Activated CD8-positive, alpha-beta memory T cell treated with anti-CD3 and anti-CD28 coated beads, Interleukin-2, amount 50 U/mL, for 4 hours (primary cell): Measurements from ENCODE around the gene SPRED3.
A peak's percentile ranks its signal among the peaks of the same experiment; 100 is the strongest.
"Not testable (repeated sequence)": the region's sequence is repeated elsewhere in the genome, so short reads cannot be mapped to it uniquely, and the experiment has no call there.

Source experiments
- DNase-seq: peaks from one replicate; pipeline ENCODE4 v3.0.0-alpha.2; 2020

SPRED3 gene

GRCh38 chr19:38388349-38389100 is at the start of gene SPRED3:
SPRED3 (plus strand) TSS chr19:38388697; CDS start chr19:38390303, 1,606 bp downstream.
- no peak for DNase-seq

GRCh38 chr19:38339011-38339410 is 49.5 kb upstream of the SPRED3 start:
- DNase-seq = not testable (repeated sequence)

- DNase-seq = no peak
Observed at GRCh38 chr19:38340927-38341326, 47.6 kb upstream of the SPRED3 start.

GRCh38 chr19:38346837-38347236 is 41.7 kb upstream of the SPRED3 start:
- DNase-seq = no peak

- no peak for DNase-seq
Observed at GRCh38 chr19:38350883-38351282, 37.6 kb upstream of the SPRED3 start.

- DNase-seq = no peak
Observed at GRCh38 chr19:38351865-38352395, 36.6 kb upstream of the SPRED3 start.

- no peak for DNase-seq
Observed at GRCh38 chr19:38352611-38353010, 35.9 kb upstream of the SPRED3 start.

GRCh38 chr19:38355728-38356725 is 32.5 kb upstream of the SPRED3 start:
- DNase-seq = no peak

GRCh38 chr19:38358071-38358470 is 30.4 kb upstream of the SPRED3 start:
- DNase-seq = no peak

- no peak for DNase-seq
Observed at GRCh38 chr19:38359242-38360021, 29.1 kb upstream of the SPRED3 start.

- DNase-seq = no peak
Observed at GRCh38 chr19:38360351-38360750, 28.1 kb upstream of the SPRED3 start.

GRCh38 chr19:38360839-38361631 is 27.5 kb upstream of the SPRED3 start:
- no peak for DNase-seq

- peak; percentile 50 for DNase-seq
Observed at GRCh38 chr19:38361633-38362075, 26.8 kb upstream of the SPRED3 start.

GRCh38 chr19:38362076-38362945 is 26.2 kb upstream of the SPRED3 start:
- peak; percentile 61 for DNase-seq

- DNase-seq = not testable (repeated sequence)
Observed at GRCh38 chr19:38362946-38363688, 25.4 kb upstream of the SPRED3 start.

- DNase-seq = no peak
Observed at GRCh38 chr19:38367041-38367440, 21.5 kb upstream of the SPRED3 start.

GRCh38 chr19:38369584-38369983 is 18.9 kb upstream of the SPRED3 start:
- no peak for DNase-seq

- no peak for DNase-seq
Observed at GRCh38 chr19:38370299-38370698, 18.2 kb upstream of the SPRED3 start.

- no peak for DNase-seq
Observed at GRCh38 chr19:38371081-38371480, 17.4 kb upstream of the SPRED3 start.

GRCh38 chr19:38373907-38374331 is 14.6 kb upstream of the SPRED3 start:
- no peak for DNase-seq
